ENCODE data around the gene ACMSD.

- TF ChIP-seq CTCF (conservative IDR thresholded peaks at IDR 0.05 in 1 of 2, IDR thresholded peaks at IDR 0.05 in 1 of 2; ENCODE audit: low read depth in 1 of 2, low read length in 2 of 2) = peak; percentile 33 to 35
- TF ChIP-seq EZH2 (IDR thresholded peaks at IDR 0.05; ENCODE audit: low read length, missing control alignments) = no peak
These were observed 79.6 kb downstream of the ACMSD start for GRCh38 chr2:134917888-134918525.

Data from fibroblast of lung (primary cell).